HepG2 (cell line): ENCODE results near the gene FNDC10. TPM values are rescaled to one million over a fixed set of nuclear protein-coding genes. Genes with fewer than 3 reads are reported as not detected.

ENCODE experiments used
- ELF1 ChIP-seq: sonication (generic); formaldehyde crosslinking; IDR thresholded peaks from 2 replicates; pipeline ENCODE4 v1.4.0; 2020; ENCODE audit warnings: missing genetic modification reagents
- GFI1 ChIP-seq: sonication (generic); formaldehyde crosslinking; IDR thresholded peaks from 2 replicates; pipeline ENCODE4 v1.5.0; 2020; ENCODE audit warnings: missing genetic modification reagents, mild to moderate bottlenecking, borderline replicate concordance
- MAFK ChIP-seq, 2 experiments: IDR thresholded peaks in 1 of 2; conservative IDR thresholded peaks in 1 of 2; 2 replicates each; pipeline ENCODE4 v1.6.1; 2011; ENCODE audit warnings: improper control_type of control experiment in 2 of 2, low read length in 2 of 2
- TARDBP ChIP-seq: sonication (generic); formaldehyde crosslinking; IDR thresholded peaks from 2 replicates; pipeline ENCODE4 v1.8.0; 2022; ENCODE audit warnings: mild to moderate bottlenecking, missing genetic modification reagents
- ZEB1 ChIP-seq: IDR thresholded peaks from 2 replicates; pipeline ENCODE4 v1.6.1; 2012; ENCODE audit warnings: mild to moderate bottlenecking, low read depth, inconsistent platforms; ENCODE audit not compliant: insufficient replicate concordance
- ZFP82 ChIP-seq: sonication (generic); formaldehyde crosslinking; IDR thresholded peaks from 2 replicates; pipeline ENCODE4 v1.5.1; 2020; ENCODE audit warnings: mild to moderate bottlenecking, missing genetic modification reagents, borderline replicate concordance
- ZFX ChIP-seq: sonication (generic); formaldehyde crosslinking; IDR thresholded peaks from 2 replicates; pipeline ENCODE4 v1.4.0; 2020; ENCODE audit warnings: mild to moderate bottlenecking, low read depth, missing genetic modification reagents, moderate library complexity
- ZNF451 ChIP-seq: sonication (generic); formaldehyde crosslinking; IDR thresholded peaks from 2 replicates; pipeline ENCODE4 v1.5.0; 2020; ENCODE audit warnings: mild to moderate bottlenecking, missing genetic modification reagents
- ZNF674 ChIP-seq: sonication (generic); formaldehyde crosslinking; IDR thresholded peaks from 2 replicates; pipeline ENCODE4 v1.5.0; 2020; ENCODE audit warnings: low read depth, mild to moderate bottlenecking, missing genetic modification reagents
- ZNF709 ChIP-seq: sonication (generic); formaldehyde crosslinking; IDR thresholded peaks from 2 replicates; pipeline ENCODE4 v1.5.0; 2020; ENCODE audit warnings: mild to moderate bottlenecking, missing genetic modification reagents
- ZNF878 ChIP-seq: sonication (generic); formaldehyde crosslinking; IDR thresholded peaks from 2 replicates; pipeline ENCODE4 v1.8.1; 2023; ENCODE audit warnings: mild to moderate bottlenecking, missing genetic modification reagents, moderate library complexity
- polyA plus RNA-seq, 8 experiments: library from polyadenylated mRNA; depleted of rRNA in 3 of 8; stranded (reverse) in 7 of 8; unstranded in 1 of 8; fragments of >200 nt; fragmentation: Illumina TruSeq in 4 of 8; extraction: Trizol in 4 of 8; gene quantifications; 2 replicates each; pipeline versions ENCODE4 v1.2.1 to v1.2.3, GENCODE V29; 2011 to 2016; ENCODE audit warnings: low read depth in 4 of 8, missing spikeins in 1 of 8, mixed read lengths in 1 of 8; ENCODE audit not compliant: insufficient read depth in 1 of 8
- total RNA-seq, 5 experiments: library from RNA; depleted of rRNA; stranded (reverse); fragments of >200 nt; fragmentation: Illumina TruSeq; extraction: Trizol; gene quantifications; 2 replicates each; pipeline ENCODE4 v1.2.3, GENCODE V29; 2016; ENCODE audit warnings: low read depth in 1 of 5
- TF ChIP-seq, protein P1 (sequence below): IDR thresholded peaks from 2 replicates; pipeline ENCODE4 v1.6.1; 2016; ENCODE audit warnings: low read depth, control low read depth
- TF ChIP-seq, protein P2 (sequence below): sonication (generic); formaldehyde crosslinking; IDR thresholded peaks from 2 replicates; pipeline ENCODE4 v1.4.0; 2020; ENCODE audit warnings: mild to moderate bottlenecking, low read depth, missing genetic modification reagents
- TF ChIP-seq, protein P3 (sequence below): sonication (generic); formaldehyde crosslinking; IDR thresholded peaks from 2 replicates; pipeline ENCODE4 v1.4.0; 2020; ENCODE audit warnings: missing genetic modification reagents, mild to moderate bottlenecking, borderline replicate concordance
- TF ChIP-seq, protein P4 (sequence below): sonication (generic); formaldehyde crosslinking; IDR thresholded peaks from 2 replicates; pipeline ENCODE4 v1.4.0; 2020; ENCODE audit warnings: low read depth, mild to moderate bottlenecking, missing genetic modification reagents
- TF ChIP-seq, protein P5 (sequence below): sonication (generic); formaldehyde crosslinking; IDR thresholded peaks from 2 replicates; pipeline ENCODE4 v1.4.0; 2020; ENCODE audit warnings: missing genetic modification reagents, mild to moderate bottlenecking, borderline replicate concordance

FNDC10 gene
- total and polyA plus RNA-seq, 2 of the 13 experiments (the other 11 are each of a cell fraction or from before 2014, with no cell fraction given), result 2.2 to 2.5 TPM

DNA sequence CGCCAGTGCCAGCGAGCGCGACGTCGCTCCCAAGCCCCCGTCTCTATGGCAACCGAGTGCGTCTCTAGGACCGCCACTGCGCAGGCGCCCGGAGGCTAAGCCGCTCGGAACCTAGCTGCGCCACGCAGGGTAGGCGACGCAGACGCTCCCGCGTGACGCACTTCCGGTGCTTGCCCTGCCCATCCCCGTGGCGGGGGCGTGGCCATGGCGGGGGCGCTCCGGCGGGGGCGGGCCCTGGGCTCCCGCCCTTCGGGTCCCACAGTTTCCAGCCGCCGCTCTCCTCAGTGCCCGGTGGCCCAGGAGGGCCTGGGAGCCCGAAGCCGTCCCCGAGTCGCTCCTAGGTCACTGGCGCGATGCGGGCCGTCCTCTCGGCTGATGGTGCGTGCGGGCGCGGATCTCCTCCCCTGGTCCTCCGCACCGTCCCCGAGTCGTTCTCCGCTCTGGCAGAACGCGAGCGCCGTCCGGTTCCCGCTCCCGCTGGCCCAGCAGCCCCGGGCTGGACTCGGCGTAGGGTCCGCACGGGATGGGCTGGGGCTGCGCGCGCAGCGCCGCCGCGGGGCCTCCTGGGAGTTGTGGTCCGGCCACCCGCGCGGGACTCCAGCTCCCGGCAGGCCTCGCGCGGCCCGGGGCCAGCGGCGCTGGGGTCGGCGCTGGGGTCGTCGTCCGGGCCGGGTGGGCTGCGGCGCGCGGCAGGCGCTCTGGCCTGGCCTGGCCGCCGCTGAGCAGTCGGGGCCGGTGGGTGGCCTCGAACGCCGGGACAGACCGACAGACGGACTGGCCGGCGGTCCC, 15.5 kb upstream of the FNDC10 start, which contains the start of gene MIB2 (continued):
- TF ChIP-seq, protein P1, sequence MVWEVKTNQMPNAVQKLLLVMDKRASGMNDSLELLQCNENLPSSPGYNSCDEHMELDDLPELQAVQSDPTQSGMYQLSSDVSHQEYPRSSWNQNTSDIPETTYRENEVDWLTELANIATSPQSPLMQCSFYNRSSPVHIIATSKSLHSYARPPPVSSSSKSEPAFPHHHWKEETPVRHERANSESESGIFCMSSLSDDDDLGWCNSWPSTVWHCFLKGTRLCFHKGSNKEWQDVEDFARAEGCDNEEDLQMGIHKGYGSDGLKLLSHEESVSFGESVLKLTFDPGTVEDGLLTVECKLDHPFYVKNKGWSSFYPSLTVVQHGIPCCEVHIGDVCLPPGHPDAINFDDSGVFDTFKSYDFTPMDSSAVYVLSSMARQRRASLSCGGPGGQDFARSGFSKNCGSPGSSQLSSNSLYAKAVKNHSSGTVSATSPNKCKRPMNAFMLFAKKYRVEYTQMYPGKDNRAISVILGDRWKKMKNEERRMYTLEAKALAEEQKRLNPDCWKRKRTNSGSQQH, result no peak; the same call in 1 of the 2 replicates
- TF ChIP-seq ZFP82 (CRISPR knock-in tag) (peak; percentile 88), ZNF709 (CRISPR knock-in tag) (peak; percentile 40), TARDBP (CRISPR knock-in tag) (0 out of 2 replicates have a peak, but pooled peaks have one; percentile 52), ELF1 (CRISPR knock-in tag) (peak; percentile 60), ZNF878 (CRISPR knock-in tag) (no peak), ZNF451 (CRISPR knock-in tag) (peak; percentile 86; the same call in 1 of the 2 replicates), MAFK (conservative IDR thresholded peaks at IDR 0.05 in 1 of 2, IDR thresholded peaks at IDR 0.05 in 1 of 2; ENCODE audit: low read length in 2 of 2) (no peak), GFI1 (CRISPR knock-in tag) (peak; percentile 44; the same call in 1 of the 2 replicates), ZFX (CRISPR knock-in tag) (peak; percentile 93), ZNF674 (CRISPR knock-in tag) (0 out of 2 replicates have a peak, but pooled peaks have one; percentile 78), ZEB1 (no peak)
- TF ChIP-seq, protein P2, sequence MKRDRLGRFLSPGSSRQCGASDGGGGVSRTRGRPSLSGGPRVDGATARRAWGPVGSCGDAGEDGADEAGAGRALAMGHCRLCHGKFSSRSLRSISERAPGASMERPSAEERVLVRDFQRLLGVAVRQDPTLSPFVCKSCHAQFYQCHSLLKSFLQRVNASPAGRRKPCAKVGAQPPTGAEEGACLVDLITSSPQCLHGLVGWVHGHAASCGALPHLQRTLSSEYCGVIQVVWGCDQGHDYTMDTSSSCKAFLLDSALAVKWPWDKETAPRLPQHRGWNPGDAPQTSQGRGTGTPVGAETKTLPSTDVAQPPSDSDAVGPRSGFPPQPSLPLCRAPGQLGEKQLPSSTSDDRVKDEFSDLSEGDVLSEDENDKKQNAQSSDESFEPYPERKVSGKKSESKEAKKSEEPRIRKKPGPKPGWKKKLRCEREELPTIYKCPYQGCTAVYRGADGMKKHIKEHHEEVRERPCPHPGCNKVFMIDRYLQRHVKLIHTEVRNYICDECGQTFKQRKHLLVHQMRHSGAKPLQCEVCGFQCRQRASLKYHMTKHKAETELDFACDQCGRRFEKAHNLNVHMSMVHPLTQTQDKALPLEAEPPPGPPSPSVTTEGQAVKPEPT (CRISPR knock-in tag), result peak; percentile 74; the same call in 1 of the 2 replicates
- TF ChIP-seq, protein P3, sequence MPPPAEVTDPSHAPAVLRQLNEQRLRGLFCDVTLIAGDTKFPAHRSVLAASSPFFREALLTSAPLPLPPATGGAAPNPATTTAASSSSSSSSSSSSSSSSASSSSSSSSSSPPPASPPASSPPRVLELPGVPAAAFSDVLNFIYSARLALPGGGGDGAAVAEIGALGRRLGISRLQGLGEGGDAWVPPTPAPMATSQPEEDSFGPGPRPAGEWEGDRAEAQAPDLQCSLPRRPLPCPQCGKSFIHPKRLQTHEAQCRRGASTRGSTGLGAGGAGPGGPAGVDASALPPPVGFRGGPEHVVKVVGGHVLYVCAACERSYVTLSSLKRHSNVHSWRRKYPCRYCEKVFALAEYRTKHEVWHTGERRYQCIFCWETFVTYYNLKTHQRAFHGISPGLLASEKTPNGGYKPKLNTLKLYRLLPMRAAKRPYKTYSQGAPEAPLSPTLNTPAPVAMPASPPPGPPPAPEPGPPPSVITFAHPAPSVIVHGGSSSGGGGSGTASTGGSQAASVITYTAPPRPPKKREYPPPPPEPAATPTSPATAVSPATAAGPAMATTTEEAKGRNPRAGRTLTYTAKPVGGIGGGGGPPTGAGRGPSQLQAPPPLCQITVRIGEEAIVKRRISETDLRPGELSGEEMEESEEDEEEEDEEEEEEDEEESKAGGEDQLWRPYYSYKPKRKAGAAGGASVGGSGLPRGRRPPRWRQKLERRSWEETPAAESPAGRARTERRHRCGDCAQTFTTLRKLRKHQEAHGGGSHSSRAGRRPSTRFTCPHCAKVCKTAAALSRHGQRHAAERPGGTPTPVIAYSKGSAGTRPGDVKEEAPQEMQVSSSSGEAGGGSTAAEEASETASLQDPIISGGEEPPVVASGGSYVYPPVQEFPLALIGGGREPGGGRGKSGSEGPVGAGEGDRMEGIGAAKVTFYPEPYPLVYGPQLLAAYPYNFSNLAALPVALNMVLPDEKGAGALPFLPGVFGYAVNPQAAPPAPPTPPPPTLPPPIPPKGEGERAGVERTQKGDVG (CRISPR knock-in tag), result 0 out of 2 replicates have a peak, but pooled peaks have one; percentile 51
- TF ChIP-seq, protein P4, sequence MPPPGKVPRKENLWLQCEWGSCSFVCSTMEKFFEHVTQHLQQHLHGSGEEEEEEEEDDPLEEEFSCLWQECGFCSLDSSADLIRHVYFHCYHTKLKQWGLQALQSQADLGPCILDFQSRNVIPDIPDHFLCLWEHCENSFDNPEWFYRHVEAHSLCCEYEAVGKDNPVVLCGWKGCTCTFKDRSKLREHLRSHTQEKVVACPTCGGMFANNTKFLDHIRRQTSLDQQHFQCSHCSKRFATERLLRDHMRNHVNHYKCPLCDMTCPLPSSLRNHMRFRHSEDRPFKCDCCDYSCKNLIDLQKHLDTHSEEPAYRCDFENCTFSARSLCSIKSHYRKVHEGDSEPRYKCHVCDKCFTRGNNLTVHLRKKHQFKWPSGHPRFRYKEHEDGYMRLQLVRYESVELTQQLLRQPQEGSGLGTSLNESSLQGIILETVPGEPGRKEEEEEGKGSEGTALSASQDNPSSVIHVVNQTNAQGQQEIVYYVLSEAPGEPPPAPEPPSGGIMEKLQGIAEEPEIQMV, result peak; percentile 88; the same call in 1 of the 2 replicates
- TF ChIP-seq, protein P5, sequence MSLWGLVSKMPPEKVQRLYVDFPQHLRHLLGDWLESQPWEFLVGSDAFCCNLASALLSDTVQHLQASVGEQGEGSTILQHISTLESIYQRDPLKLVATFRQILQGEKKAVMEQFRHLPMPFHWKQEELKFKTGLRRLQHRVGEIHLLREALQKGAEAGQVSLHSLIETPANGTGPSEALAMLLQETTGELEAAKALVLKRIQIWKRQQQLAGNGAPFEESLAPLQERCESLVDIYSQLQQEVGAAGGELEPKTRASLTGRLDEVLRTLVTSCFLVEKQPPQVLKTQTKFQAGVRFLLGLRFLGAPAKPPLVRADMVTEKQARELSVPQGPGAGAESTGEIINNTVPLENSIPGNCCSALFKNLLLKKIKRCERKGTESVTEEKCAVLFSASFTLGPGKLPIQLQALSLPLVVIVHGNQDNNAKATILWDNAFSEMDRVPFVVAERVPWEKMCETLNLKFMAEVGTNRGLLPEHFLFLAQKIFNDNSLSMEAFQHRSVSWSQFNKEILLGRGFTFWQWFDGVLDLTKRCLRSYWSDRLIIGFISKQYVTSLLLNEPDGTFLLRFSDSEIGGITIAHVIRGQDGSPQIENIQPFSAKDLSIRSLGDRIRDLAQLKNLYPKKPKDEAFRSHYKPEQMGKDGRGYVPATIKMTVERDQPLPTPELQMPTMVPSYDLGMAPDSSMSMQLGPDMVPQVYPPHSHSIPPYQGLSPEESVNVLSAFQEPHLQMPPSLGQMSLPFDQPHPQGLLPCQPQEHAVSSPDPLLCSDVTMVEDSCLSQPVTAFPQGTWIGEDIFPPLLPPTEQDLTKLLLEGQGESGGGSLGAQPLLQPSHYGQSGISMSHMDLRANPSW (CRISPR knock-in tag), result peak; percentile 80; the same call in 1 of the 2 replicates
